H1 (cell line): ENCODE data around the gene PTS. TPM values are rescaled to one million over a fixed set of nuclear protein-coding genes. Genes with fewer than 3 reads are reported as not detected.

Source experiments
- ASH2L ChIP-seq: fragments of 200-600, 300-600 bp; sonication (generic); IDR thresholded peaks from one replicate; pipeline ENCODE4 v1.7.1; 2017; ENCODE audit warnings: low read length
- BRCA1 ChIP-seq: IDR thresholded peaks from 2 replicates; pipeline ENCODE4 v1.6.1; 2012; ENCODE audit warnings: low read depth, low read length, improper control_type of control experiment
- CHD7 ChIP-seq: fragments of 300-600 bp; sonication (generic); IDR thresholded peaks from 2 replicates; pipeline ENCODE4 v1.7.1; 2012; ENCODE audit warnings: low read length, moderate library complexity, mild to moderate bottlenecking, inconsistent platforms; ENCODE audit not compliant: insufficient replicate concordance
- CTBP2 ChIP-seq: IDR thresholded peaks from 2 replicates; pipeline ENCODE4 v1.7.0; 2011; ENCODE audit warnings: borderline replicate concordance, mild to moderate bottlenecking, moderate library complexity, mixed read lengths, low read length; ENCODE audit not compliant: insufficient read depth, insufficient read length
- E2F6 ChIP-seq: IDR thresholded peaks from 2 replicates; pipeline ENCODE4 v1.6.1; 2012; ENCODE audit warnings: inconsistent platforms
- NRF1 ChIP-seq: IDR thresholded peaks from 2 replicates; pipeline ENCODE4 v1.6.1; 2011; ENCODE audit warnings: mild to moderate bottlenecking, low read depth, low read length, improper control_type of control experiment
- POLR2A ChIP-seq, 2 experiments: IDR thresholded peaks; 1 replicate in 1 of 2; 2 replicates in 1 of 2; pipeline ENCODE4 v1.6.1; 2011; ENCODE audit warnings: low read depth in 2 of 2, low read length in 2 of 2, mild to moderate bottlenecking in 2 of 2; ENCODE audit errors: control extremely low read depth in 1 of 2
- POU5F1 ChIP-seq: IDR thresholded peaks from 2 replicates; pipeline ENCODE4 v1.6.1; 2011; ENCODE audit warnings: low read depth, mild to moderate bottlenecking, low read length, moderate library complexity
- RXRA ChIP-seq: IDR thresholded peaks from 2 replicates; pipeline ENCODE4 v1.6.1; 2011; ENCODE audit warnings: low read depth, mild to moderate bottlenecking, low read length, moderate library complexity; ENCODE audit not compliant: insufficient read depth
- SUZ12 ChIP-seq: fragments of 200-600 bp; sonication (generic); IDR thresholded peaks from 2 replicates; pipeline ENCODE4 v1.6.1; 2012; ENCODE audit warnings: mild to moderate bottlenecking, inconsistent platforms, low read length, moderate library complexity, mixed read lengths
- polyA plus RNA-seq, 7 experiments: library from polyadenylated mRNA; depleted of rRNA in 3 of 7; stranded (reverse) in 5 of 7; unstranded in 2 of 7; fragments of >200 nt in 5 of 7; fragments of 200-250 nt in 2 of 7; gene quantifications; 1 replicate in 5 of 7; 2 replicates in 1 of 7; 4 replicates in 1 of 7; pipeline versions ENCODE4 v1.2.1 to v1.2.3, GENCODE V29; 2011 to 2013; ENCODE audit warnings: missing spikeins in 2 of 7, mixed read lengths in 2 of 7
- total RNA-seq: library from RNA; stranded (reverse); fragmentation: NEBNext Ultra II Directional; extraction: Animal tissue kit (Norgen Biotek cat#: 25700); gene quantifications from 2 replicates; pipeline ENCODE4 v1.2.1, GENCODE V29; 2021
- TF ChIP-seq, protein P1 (sequence below): IDR thresholded peaks from 2 replicates; pipeline ENCODE4 v1.6.1; 2011; ENCODE audit warnings: low read depth, mild to moderate bottlenecking, low read length; ENCODE audit not compliant: insufficient read depth

The PTS gene
- total and polyA plus RNA-seq, 2 of the 8 experiments (the other 6 are each of a cell fraction or from before 2014, with no cell fraction given), result 18.3 to 25.9 TPM

DNA sequence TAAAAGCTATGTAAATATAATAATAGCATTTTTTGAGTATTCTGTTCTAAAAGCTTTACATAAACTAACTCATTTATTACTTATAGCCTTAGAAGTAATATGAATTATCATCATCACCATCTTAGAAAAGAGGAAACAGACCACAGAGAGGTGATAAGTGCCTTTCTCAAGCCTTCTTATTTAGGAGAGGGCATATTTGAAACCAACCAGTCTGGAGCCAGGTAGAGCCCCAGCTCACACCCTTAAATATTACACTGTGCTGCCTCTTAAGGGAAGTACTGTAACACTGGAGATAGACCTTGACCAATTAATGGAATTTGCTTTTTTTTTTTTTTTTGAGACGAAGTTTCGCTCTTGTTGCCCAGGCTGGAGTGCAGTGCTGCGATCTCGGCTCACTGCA, 48.6 kb upstream of the PTS start (continued):
- TF ChIP-seq CHD7 (no peak), SUZ12 (no peak), NRF1 (no peak), RXRA (no peak), ASH2L (no peak), POLR2A (IDR thresholded peaks at IDR 0.05; ENCODE audit: control extremely low read depth in 1 of 2, low read depth in 2 of 2, low read length in 2 of 2) (no peak), CTBP2 (no peak), BRCA1 (no peak), POU5F1 (no peak), E2F6 (no peak)
- TF ChIP-seq, protein P1, sequence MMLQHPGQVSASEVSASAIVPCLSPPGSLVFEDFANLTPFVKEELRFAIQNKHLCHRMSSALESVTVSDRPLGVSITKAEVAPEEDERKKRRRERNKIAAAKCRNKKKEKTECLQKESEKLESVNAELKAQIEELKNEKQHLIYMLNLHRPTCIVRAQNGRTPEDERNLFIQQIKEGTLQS, result no peak
